ENCODE results near the gene ZNF184.

- TF ChIP-seq, protein P1, sequence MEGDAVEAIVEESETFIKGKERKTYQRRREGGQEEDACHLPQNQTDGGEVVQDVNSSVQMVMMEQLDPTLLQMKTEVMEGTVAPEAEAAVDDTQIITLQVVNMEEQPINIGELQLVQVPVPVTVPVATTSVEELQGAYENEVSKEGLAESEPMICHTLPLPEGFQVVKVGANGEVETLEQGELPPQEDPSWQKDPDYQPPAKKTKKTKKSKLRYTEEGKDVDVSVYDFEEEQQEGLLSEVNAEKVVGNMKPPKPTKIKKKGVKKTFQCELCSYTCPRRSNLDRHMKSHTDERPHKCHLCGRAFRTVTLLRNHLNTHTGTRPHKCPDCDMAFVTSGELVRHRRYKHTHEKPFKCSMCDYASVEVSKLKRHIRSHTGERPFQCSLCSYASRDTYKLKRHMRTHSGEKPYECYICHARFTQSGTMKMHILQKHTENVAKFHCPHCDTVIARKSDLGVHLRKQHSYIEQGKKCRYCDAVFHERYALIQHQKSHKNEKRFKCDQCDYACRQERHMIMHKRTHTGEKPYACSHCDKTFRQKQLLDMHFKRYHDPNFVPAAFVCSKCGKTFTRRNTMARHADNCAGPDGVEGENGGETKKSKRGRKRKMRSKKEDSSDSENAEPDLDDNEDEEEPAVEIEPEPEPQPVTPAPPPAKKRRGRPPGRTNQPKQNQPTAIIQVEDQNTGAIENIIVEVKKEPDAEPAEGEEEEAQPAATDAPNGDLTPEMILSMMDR (conservative IDR thresholded peaks at IDR 0.05; ENCODE audit: low read depth, low read length): no peak
- TF ChIP-seq EZH2phosphoT487 (IDR thresholded peaks at IDR 0.05; ENCODE audit: borderline replicate concordance, low read length) (no peak), EZH2 (IDR thresholded peaks at IDR 0.05; ENCODE audit: low read length, unreplicated experiment) (no peak)
These were observed 44.3 kb upstream of the ZNF184 start for GRCh38 chr6:27517238-27517637.
